Neuronal stem cell (in vitro differentiated cells): ENCODE measurements around the gene ZC3HAV1.

Experiments used
- DNase-seq: peaks from one replicate; pipeline ENCODE4 v3.0.0-alpha.2; 2013; ENCODE audit warnings: low spot score
- H2AFZ ChIP-seq: one replicate; pipeline ENCODE4 v1.6.1; 2013; ENCODE audit warnings: mild to moderate bottlenecking, low read length, inconsistent platforms
- H2AK5ac ChIP-seq: 2 replicates; pipeline ENCODE4 v1.6.1; 2013; ENCODE audit warnings: low read depth, mild to moderate bottlenecking, inconsistent platforms, low read length, moderate library complexity, mixed read lengths
- H2BK120ac ChIP-seq: 2 replicates; pipeline ENCODE4 v1.6.1; 2013; ENCODE audit warnings: low read depth, mild to moderate bottlenecking, inconsistent platforms, low read length, moderate library complexity, mixed read lengths
- H2BK12ac ChIP-seq: one replicate; pipeline ENCODE4 v1.6.1; 2013; ENCODE audit warnings: low read length, inconsistent platforms
- H2BK15ac ChIP-seq: 2 replicates; pipeline ENCODE4 v1.6.1; 2013; ENCODE audit warnings: mild to moderate bottlenecking, low read length, inconsistent platforms, mixed read lengths
- H2BK5ac ChIP-seq: one replicate; pipeline ENCODE4 v1.6.1; 2013; ENCODE audit warnings: inconsistent platforms, mild to moderate bottlenecking, low read length, moderate library complexity
- H3K14ac ChIP-seq: one replicate; pipeline ENCODE4 v1.6.1; 2013; ENCODE audit warnings: low read length, inconsistent platforms
- H3K18ac ChIP-seq: 2 replicates; pipeline ENCODE4 v1.6.1; 2013; ENCODE audit warnings: low read length, inconsistent platforms
- H3K23ac ChIP-seq: 2 replicates; pipeline ENCODE4 v1.6.1; 2013; ENCODE audit warnings: low read depth, mild to moderate bottlenecking, mixed read lengths, low read length, inconsistent platforms; ENCODE audit not compliant: poor library complexity
- H3K27ac ChIP-seq: replicated peaks from 3 replicates; pipeline ENCODE4 v1.5.1; 2013; ENCODE audit warnings: low read length, inconsistent platforms
- H3K27me3 ChIP-seq, 3 experiments: 2 replicates each; pipeline ENCODE4 v1.6.1; 2013; ENCODE audit warnings: low read length in 3 of 3, mild to moderate bottlenecking in 2 of 3, inconsistent platforms in 1 of 3, low read depth in 1 of 3, mixed read lengths in 1 of 3, moderate library complexity in 1 of 3; ENCODE audit not compliant: control insufficient read depth in 3 of 3, insufficient read depth in 3 of 3
- H3K36me3 ChIP-seq, 2 donors: replicated peaks in 1 of 2; 2 replicates each; pipeline ENCODE4 v1.6.1; 2013; ENCODE audit warnings: low read length in 2 of 2; ENCODE audit not compliant: control insufficient read depth in 2 of 2, insufficient read depth in 2 of 2
- H3K4ac ChIP-seq: 2 replicates; pipeline ENCODE4 v1.6.1; 2013; ENCODE audit warnings: inconsistent platforms, mild to moderate bottlenecking, low read length, moderate library complexity
- H3K4me1 ChIP-seq, 2 donors: 1 replicate in 1 of 2; 2 replicates in 1 of 2; pipeline ENCODE4 v1.6.1; 2013; ENCODE audit warnings: low read length in 2 of 2, low read depth in 1 of 2; ENCODE audit not compliant: control insufficient read depth in 2 of 2, insufficient read depth in 1 of 2
- H3K4me2 ChIP-seq: one replicate; pipeline ENCODE4 v1.6.1; 2013; ENCODE audit warnings: mild to moderate bottlenecking, low read length, inconsistent platforms; ENCODE audit not compliant: insufficient read depth, poor library complexity, severe bottlenecking
- H3K4me3 ChIP-seq, 2 donors: 2 replicates each; pipeline ENCODE4 v1.5.1; 2013; ENCODE audit warnings: low read length in 2 of 2, mild to moderate bottlenecking in 2 of 2, inconsistent platforms in 1 of 2, moderate library complexity in 1 of 2
- H3K79me1 ChIP-seq: one replicate; pipeline ENCODE4 v1.6.1; 2013; ENCODE audit warnings: low read depth, mild to moderate bottlenecking, inconsistent platforms, low read length, moderate library complexity
- H3K9ac ChIP-seq: one replicate; pipeline ENCODE4 v1.6.1; 2013; ENCODE audit warnings: mild to moderate bottlenecking, low read depth, low read length, inconsistent platforms; ENCODE audit not compliant: poor library complexity
- H3K9me3 ChIP-seq, 2 donors: replicated peaks in 1 of 2; 2 replicates each; pipeline versions ENCODE3 to v1.6.1; 2013; ENCODE audit warnings: low read length in 2 of 2, mild to moderate bottlenecking in 2 of 2, inconsistent platforms in 1 of 2, low read depth in 1 of 2, mixed read lengths in 1 of 2, moderate library complexity in 1 of 2; ENCODE audit not compliant: control insufficient read depth in 2 of 2, insufficient read depth in 1 of 2
- H4K8ac ChIP-seq: one replicate; pipeline ENCODE4 v1.6.1; 2013; ENCODE audit warnings: low read depth, mild to moderate bottlenecking, inconsistent platforms, low read length, moderate library complexity
- H4K91ac ChIP-seq: one replicate; pipeline ENCODE4 v1.6.1; 2013; ENCODE audit warnings: low read length, low read depth, mild to moderate bottlenecking, inconsistent platforms; ENCODE audit not compliant: poor library complexity
- WGBS, 2 donors: extraction: QIAGEN DNeasy Blood & Tissue Kit; methylation state at CpG; one replicate each; pipeline ENCODE4 v1.1.7; 2013; ENCODE audit warnings: missing lambda C conversion rate in 2 of 2, mixed read lengths in 1 of 2; ENCODE audit not compliant: insufficient read length in 2 of 2, insufficient replicate concordance in 1 of 2; ENCODE audit errors: extremely low coverage in 2 of 2; 5-methylcytosine and 5-hydroxymethylcytosine counted together

Gene ZC3HAV1

DNA sequence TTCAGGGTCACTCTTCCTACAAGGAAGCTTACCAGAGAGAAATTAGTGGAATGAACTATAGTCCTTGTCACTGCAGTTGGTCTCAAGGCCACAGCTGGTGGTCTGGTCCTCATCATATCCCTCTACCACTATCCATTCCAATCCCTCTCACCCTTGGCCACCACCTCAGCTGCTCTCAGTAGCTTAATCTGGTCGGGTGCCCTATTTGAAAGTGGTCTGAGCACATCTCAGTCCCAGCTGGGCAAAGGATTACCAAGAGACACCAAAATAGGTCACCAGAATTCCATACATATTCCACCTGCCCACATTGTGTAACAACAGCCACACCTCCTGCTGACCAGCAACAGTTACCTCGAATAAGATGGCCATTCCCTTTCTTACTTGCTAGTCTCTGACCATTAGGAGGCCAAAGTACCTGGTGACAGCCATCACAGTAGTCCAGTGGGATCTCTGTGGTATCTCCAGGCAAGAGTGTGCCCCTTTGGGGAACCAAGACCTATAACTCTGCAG is 3.3 kb upstream of the ZC3HAV1 start:
- Histone ChIP-seq H3K27ac (no peak overlapping the region), H3K4ac (no peak overlapping the region), H2BK15ac (no peak overlapping the region), H3K23ac (no peak overlapping the region), H2BK120ac (no peak overlapping the region), H3K4me1 (peaks cover 2% of the 10 kb centered on the region in 2 donors), H3K4me3 (no peak overlapping the region), H2AK5ac (no peak overlapping the region), H2AFZ (no peak overlapping the region), H4K8ac (no peak overlapping the region), H3K36me3 (no peaks in the 10 kb centered on the region), H4K91ac (no peak overlapping the region), H3K4me2 (no peak overlapping the region), H3K14ac (no peak overlapping the region), H2BK5ac (no peak overlapping the region), H2BK12ac (no peak overlapping the region), H3K18ac (no peak overlapping the region), H3K9me3 (no peaks in the 10 kb centered on the region), H3K79me1 (no peaks in the 10 kb centered on the region), H3K9ac (no peak overlapping the region), H3K27me3 (peaks cover 0 to 24% (median 10%) of the 10 kb centered on the region in 3 experiments)
- no CpG with 5 or more reads among the region's 2 CpGs for WGBS, 2 donors
- DNase-seq = no peak

DNA sequence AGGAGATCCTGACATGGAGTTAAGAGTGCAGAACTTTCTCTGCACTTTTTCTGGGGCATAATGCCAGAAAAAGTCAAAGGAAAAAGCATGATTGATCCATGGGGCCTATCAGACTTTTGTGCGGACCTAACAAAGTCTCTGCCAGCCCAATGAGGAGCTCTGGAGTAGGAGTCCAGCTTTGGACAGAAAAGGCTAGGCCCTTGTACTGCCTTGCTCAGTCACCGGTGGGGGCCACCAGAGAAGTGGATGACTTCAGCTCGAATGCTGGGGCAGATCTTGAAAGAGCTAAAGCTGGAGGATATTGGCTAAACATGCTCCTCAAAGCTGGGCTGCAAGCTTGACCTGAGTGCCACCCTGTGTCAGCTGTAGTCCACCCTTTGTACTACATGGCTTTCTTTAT is 2.8 kb upstream of the ZC3HAV1 start:
- Histone ChIP-seq H4K91ac (no peak overlapping the region), H3K4me3 (no peak overlapping the region), H3K36me3 (no peaks in the 10 kb centered on the region), H3K23ac (no peak overlapping the region), H2AFZ (no peak overlapping the region), H3K27me3 (peaks cover 0 to 26% (median 10%) of the 10 kb centered on the region in 3 experiments), H3K4me2 (no peak overlapping the region), H3K27ac (no peak overlapping the region), H3K4me1 (peaks cover 2 to 5% of the 10 kb centered on the region in 2 donors), H3K14ac (no peak overlapping the region), H3K18ac (no peak overlapping the region), H2BK5ac (no peak overlapping the region), H3K9ac (no peak overlapping the region), H3K4ac (no peak overlapping the region), H3K9me3 (no peaks in the 10 kb centered on the region), H2BK15ac (no peak overlapping the region), H3K79me1 (no peaks in the 10 kb centered on the region), H2AK5ac (no peak overlapping the region), H2BK12ac (no peak overlapping the region), H4K8ac (no peak overlapping the region), H2BK120ac (no peak overlapping the region)
- no CpG with 5 or more reads among the region's 3 CpGs for WGBS, 2 donors
- DNase-seq = no peak

GRCh38 chr7:139111811-139112301 is 2.3 kb upstream of the ZC3HAV1 start:
- H2AK5ac ChIP-seq = no peak overlapping the region
- H3K9me3 ChIP-seq = no peaks in the 10 kb centered on the region
- H4K91ac ChIP-seq = no peak overlapping the region
- H2BK5ac ChIP-seq = no peak overlapping the region
- H3K23ac ChIP-seq = no peak overlapping the region
- no peak overlapping the region for H2BK120ac ChIP-seq
- peaks cover 0 to 26% (median 9%) of the 10 kb centered on the region in 3 experiments for H3K27me3 ChIP-seq
- H3K27ac ChIP-seq = no peak overlapping the region
- H4K8ac ChIP-seq = no peak overlapping the region
- no peak overlapping the region for H3K4me2 ChIP-seq
- H3K79me1 ChIP-seq = no peaks in the 10 kb centered on the region
- H3K9ac ChIP-seq = no peak overlapping the region
- no peak overlapping the region for H2BK12ac ChIP-seq
- no peak overlapping the region for H3K4me3 ChIP-seq
- 100% methylated on average over 1 of the region's 4 CpGs; no CpG with 5 or more reads in 1 of the 2 donors for WGBS, 2 donors
- H2AFZ ChIP-seq = no peak overlapping the region
- H3K4me1 ChIP-seq = peaks cover 2 to 5% of the 10 kb centered on the region in 2 donors
- no peaks in the 10 kb centered on the region for H3K36me3 ChIP-seq
- no peak overlapping the region for H3K4ac ChIP-seq
- no peak overlapping the region for H2BK15ac ChIP-seq
- DNase-seq = no peak
- no peak overlapping the region for H3K18ac ChIP-seq
- no peak overlapping the region for H3K14ac ChIP-seq

DNA sequence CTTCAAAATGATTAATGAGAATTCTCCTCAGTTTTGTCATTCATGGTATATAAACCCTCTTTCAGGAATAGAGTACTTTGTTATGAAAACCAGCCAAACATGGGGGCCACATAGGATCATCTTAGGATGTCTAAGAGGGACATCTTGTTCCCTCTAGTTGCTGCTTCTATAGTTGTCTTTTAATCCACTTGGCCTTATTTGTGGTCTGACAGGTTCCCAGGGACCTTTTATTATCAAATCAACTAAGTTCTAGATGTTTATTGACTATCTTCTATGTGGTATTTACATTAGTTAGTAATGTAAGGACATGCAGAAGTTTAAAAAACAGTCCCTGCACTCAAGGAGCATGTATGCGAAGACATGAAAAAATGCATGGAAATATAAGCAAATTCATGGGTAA is 1.6 kb upstream of the ZC3HAV1 start:
- H3K79me1 ChIP-seq = no peaks in the 10 kb centered on the region
- no peak overlapping the region for H3K4me3 ChIP-seq
- no peaks in the 10 kb centered on the region for H3K9me3 ChIP-seq
- no peak overlapping the region for H2BK120ac ChIP-seq
- H3K4ac ChIP-seq = no peak overlapping the region
- no peak overlapping the region for H4K8ac ChIP-seq
- H2AFZ ChIP-seq = no peak overlapping the region
- H3K27me3 ChIP-seq = peaks cover 0 to 26% (median 9%) of the 10 kb centered on the region in 3 experiments
- H2AK5ac ChIP-seq = no peak overlapping the region
- no peak overlapping the region for H3K4me2 ChIP-seq
- H3K18ac ChIP-seq = no peak overlapping the region
- no peak overlapping the region for H3K14ac ChIP-seq
- WGBS, 2 donors = no CpG with 5 or more reads among the region's 1 CpG
- no peak overlapping the region for H2BK15ac ChIP-seq
- H3K23ac ChIP-seq = no peak overlapping the region
- H2BK5ac ChIP-seq = no peak overlapping the region
- DNase-seq = no peak
- H4K91ac ChIP-seq = no peak overlapping the region
- H3K36me3 ChIP-seq = no peaks in the 10 kb centered on the region
- H3K9ac ChIP-seq = no peak overlapping the region
- H3K27ac ChIP-seq = no peak overlapping the region
- peaks cover 2 to 5% of the 10 kb centered on the region in 2 donors for H3K4me1 ChIP-seq
- H2BK12ac ChIP-seq = no peak overlapping the region
